HG02623 (cell line): ENCODE results near the gene STARD10.

Experiments used
- ATAC-seq: cut with Tn5 transposase; IDR thresholded peaks from one replicate; pipeline ENCODE4 v1.9.1; 2021; ENCODE audit warnings: moderate library complexity; ENCODE audit not compliant: unreplicated experiment

The STARD10 gene

DNA sequence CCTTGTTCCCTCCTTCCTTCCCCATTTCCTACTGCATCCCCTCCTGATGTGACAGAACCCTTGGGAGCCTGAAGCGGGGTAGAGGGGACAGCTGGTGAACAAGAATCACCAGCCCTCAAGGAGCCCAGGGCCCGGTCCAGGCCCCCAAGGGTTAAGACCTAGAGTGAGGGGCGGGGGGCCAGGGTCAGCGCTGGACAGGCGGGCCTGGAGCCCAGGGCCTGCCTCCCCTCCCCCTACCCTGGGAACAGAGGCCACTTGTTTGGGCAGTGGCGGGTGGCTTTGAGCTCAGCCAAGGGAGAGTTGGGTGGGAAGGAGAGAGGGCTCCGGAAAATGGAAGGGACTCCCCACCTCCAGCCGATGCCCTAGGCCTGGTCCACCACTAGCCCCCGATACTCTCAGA lies 43.8 kb downstream of the STARD10 start:
- no peak for ATAC-seq

DNA sequence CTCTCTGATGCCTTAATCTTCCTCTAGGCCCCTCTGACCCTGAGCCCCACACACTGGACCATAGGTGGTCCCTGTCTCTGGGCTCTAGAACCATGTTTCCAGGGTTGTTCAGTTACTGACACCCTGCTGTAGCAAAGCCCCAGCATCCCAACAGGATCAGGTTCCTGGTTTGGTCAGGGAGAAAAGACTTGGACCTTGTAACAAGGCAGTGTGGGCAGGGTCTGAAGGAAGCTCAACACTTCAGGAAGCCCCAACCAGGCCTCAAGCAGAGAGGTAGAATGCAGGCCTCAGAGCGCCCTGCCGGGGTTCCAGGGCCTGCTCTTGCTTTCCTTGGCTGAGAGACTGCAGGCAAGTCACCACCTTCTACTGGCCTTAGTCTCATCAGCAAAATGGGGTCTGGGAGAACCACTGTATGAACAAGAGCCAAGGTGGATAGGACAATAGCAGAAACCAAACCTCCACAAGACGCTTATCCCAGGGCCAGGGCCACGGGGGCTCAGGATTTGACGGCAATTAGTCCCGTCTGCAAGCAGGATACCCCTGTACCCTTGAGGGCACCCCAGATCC lies 46.5 kb downstream of the STARD10 start:
- no peak for ATAC-seq

DNA sequence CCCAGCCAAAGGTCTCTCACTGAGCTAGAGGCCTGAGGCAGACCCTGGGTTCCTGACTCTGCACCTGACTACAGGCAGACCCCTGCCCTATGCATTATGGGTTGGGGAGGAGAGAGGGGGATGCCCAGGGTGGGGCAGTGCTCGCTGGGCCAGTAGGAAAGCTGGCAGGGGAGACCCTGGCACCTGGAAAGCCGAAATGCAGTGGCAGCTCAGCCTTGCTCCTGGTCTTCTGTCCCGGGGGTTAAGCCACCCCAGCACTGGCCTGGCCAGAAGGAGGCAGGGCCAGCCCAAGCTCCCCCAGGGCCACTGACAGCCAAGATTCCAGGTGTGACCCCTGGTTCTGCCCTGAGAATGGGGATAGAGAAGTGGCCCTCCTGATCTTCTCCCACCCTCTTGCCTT lies 47.0 kb downstream of the STARD10 start:
- ATAC-seq = no peak

DNA sequence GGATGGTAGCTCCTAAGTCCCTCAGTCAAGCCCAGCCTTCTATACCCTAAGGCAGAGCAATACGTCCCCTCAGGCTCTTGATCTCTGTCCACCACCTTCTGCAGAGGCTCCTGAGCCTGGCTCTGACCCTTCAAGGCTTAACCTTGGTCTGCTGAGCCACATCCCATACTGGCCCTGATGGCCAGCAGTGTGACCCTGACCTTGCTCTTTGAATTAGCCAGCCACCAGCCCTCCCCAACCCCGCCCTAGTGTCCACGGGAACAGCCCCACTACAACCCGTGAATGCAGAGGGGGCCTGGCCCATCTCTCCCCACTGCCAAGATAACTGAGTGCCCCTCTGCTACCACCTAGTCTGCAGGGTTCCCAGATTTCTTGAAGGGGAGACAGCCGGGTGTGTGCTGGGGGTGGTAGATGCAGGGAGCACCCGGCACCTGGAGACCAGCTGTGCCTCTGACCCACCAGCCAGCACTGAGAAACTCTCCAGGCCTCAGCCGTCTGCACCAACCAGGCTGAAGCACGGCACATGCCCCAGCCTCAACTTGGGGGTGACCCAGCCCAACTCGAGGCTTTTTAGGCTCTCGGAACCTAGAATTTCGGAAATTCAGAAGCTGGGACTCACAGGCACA lies 47.8 kb downstream of the STARD10 start:
- no peak for ATAC-seq

DNA sequence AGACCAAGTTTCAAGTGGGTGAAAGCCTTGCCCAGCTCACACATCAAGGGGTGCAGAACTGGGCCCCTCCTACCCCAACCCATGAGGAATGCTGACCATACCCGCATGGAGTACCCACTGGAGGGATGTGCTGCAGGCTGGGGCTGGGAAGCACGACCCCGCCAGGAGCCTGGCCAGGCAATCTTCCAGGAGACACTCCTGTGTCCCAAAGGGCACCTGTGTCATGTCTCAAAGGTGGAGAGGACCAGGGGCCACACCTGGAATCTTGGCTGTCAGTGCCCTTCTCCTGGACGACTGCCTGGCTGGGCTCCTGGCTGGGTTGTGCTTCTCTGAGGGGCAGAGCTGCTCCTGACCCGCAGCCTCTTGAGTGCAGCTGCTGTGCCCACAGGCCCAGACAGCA lies 48.3 kb downstream of the STARD10 start:
- no peak for ATAC-seq

DNA sequence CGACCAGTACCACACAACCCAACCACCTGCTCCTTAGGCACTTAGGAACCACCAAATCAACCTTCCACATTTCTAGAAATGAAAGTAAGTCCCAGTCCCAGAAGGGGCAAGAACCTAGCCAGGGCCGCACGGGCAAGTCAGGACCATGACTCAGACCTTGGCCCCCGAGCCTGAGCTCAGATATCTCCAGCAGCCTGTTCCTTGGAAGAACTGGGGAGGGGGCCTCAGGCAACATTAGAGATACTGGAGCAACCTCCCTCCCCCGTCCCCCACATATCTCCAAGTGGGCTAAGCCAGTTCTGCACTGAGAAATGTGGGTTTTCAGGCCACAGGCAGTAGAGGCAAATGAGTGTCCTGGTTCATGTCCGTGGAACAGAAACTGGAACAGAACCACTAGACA lies 49.4 kb downstream of the STARD10 start:
- no peak for ATAC-seq

DNA sequence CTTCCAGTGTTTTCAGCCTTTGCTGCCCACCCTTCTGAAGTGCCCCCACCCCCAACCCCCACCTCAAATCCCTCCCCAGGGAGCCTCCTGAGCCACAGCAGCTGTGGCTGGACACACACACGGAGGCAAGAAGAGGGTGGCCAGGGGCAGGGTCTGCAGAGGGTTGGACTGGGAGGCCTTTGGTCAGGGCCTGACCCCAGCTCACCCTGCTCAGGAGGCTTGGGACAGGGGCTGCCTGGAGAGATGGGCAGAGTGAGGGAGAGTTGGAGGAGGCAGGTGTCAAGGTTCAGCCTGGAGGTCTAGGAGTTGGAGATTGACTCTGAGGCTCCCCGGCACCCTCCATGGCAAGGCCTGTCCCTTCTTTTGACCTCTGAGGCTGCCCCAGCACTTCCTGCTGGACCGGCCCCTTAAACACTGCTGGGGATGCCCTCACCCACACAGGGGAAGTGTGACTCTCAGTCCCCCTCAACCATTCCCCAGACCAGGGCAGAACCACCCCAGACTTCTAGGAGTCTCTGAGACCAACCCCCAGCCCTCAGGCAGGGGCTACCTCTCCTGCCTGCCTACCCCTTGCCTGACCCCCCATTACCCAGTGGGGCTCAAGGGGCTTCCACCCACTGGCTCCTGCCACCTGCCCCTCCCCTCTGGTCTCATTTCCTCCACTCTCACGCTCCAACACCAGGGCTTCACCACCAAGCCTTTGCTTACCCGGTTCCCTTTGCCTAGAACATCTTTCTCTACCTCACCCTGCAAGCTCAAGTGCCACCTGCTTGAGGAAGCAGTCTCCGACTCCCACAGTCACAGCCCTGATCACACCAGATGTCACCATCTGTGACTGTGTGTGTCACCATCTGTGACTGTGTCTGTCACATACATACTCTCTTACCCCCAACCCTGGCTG lies 50.3 kb downstream of the STARD10 start:
- peak; percentile 55 for ATAC-seq

DNA sequence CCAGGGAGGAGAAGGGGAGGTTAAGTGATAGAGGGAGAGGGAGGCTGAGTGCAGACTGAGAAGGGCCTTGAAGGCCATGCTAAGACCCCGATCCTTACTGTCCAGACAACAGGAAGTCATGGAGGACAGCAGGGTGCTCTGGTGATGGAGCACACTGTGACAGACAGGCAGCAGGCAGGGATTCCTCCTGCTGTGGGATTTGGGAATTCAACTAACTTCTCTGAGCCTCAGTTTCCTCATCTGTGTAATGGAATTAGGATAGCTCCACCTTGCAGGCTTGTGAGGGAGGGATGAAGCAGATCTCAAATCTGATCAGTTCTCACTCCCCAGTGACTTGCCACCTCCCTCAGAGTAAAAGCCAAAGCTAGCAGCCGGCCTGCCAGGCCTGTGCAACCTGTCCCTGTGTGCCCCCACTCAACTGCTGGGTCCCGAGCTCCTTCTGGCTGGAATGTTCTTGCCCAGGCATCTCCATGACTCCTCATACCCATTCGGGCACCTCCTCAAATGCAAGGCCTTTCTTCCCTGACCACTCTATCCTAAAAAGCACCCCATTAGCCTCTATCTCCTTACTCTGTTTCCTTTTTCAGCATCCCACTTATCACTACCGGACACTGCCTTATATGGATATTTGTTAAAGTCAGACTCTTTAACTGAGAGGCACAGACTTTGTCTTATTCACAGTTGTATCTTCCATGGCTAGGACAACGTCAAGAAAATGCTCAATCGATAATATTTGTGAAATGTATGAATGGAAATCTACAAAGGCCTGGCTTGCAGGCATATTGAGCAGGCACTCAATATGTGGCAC lies 51.1 kb downstream of the STARD10 start:
- ATAC-seq = no peak

DNA sequence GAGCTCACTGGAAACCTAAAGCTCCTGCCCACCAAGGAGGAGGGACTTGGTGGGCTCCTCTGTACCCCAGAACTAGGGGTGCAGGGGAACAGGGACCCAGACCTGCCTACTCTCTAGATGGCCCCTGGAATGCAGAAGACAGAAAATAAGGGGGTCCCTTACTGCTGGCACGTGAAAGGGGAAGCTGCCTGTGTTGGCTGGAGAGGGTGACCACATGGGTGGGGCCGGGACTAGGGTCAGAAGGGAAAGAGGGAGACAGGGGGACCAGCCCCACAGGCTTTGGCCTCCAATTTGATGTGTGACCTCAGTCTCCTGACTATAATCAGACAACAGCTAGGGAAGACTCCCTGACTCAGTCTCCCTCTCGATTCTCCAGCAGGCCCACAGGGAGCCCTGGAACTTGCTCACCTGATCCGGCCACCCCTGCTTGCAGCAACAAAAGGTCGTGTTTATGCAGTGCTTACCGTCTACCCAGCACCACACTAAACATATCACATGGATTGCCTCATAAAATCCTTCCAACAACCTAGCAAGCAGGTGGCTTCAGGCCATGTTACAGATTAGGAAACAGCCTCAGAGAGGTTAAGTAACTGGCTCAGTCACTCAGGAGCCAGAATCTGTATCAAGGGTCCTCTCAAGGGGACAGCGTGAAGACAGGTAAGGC lies 51.9 kb downstream of the STARD10 start:
- ATAC-seq = no peak

DNA sequence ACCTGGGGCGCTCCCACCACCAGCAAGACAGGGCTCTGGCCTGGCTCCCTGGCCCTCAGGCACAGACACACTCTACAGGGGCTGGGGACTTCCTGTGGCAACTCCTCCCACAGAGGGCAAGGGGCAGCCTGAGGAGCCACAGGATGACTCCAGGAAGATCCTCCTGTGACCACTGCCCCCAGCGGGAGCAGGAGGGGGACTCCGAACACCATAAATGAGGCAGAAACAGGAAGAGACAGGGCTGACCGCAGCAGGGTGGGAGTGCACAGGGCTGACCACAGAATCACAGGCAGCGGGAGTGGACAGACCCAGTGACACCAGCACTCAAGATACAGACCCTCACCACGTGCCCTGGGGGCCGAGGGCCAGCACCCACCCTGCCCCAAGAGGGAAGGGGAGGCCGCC lies 52.4 kb downstream of the STARD10 start:
- ATAC-seq = no peak

DNA sequence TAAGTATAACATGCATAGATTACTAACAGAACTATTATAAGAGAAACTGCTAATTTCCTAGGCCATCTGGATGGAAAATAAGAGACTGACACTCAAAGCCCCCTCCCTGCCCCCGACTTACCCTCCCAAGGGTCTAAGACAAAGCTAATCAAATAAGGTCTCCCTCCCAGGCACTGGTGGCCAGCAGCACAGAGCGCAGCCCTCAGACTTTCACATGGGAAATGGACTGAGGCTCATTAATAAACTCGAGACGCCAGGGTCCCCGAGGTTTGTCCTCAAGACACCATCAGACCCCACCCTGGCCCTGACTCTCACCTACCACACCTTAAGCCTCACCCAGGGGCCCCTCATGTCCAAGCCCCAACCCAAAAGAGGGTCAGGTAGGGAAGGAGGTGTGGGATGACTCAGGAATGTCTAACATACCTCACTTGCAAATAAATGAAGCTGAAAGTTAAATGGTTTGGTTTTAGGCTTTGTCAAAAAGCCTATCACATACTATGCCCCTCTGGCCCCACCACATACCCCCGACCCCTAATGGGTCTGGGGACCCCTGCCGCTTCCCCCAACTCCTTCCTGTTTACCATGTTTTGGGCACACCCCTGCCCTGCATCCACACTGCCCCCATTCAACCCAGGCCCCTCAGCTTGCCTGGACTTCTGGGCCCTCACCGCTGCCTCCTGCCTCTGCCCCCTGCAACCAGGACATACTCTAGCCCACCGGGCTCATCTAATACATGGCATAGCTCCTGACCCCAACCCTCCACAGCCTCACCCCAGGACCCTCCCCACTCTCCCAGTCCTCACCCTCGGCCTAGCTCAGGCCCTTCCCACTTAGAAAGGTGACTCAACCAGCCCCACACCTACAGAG lies 53.1 kb downstream of the STARD10 start:
- no peak for ATAC-seq

DNA sequence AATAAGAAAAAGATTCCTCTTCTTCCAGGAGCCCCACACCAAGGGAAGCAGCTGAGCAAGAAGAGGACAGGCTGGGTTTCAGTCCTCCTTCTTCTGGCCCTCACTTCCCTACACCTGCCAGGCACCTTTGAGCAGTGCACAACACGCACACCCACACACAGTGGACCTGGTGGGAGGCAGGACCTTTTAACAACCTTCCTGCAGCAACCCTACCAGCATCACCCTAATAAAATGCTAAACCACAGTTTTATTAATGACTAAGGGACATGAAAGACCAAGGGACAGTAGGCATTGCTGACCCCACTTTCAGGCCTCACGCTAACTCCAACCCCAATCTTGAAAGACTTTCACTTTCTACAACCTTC lies 53.8 kb downstream of the STARD10 start:
- ATAC-seq = no peak

DNA sequence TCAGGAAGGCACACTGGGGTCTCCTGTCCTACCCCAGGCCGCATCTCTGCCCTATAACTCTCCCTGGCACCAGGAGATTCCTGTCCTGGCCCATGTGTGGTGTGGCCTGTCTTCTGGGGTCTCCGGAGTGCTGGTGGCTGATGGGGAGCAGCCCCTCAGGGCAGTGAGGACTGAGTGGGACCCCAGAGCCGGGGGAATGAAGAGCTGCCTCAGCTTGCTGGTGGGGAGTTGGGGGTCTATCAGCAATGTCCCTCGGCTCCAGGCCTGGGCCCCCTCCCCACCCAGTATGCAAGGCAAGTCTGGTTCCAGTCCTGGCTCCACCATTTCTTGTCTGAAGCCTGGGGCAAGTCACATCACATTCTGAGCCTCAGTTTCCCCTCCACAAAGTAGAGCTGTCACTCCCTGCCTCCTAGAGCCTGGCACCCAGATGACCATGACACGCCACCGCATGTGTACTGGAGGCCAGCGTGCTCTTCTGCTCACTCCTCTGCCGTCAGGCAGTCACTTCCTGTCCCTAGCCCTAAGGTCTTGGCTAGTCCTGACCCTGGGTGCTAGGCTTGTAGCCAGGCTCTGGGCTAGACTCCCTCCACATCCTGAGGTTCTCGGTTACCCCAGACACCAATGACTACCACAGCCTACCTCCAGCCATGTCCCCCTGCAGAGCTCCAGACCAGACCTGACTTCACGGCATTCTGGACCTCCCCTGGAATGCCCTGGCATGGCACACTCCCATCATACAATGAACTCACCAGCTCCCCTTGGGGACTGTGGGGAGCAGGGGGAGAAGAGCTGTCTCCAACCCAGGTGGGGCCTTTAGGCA lies 54.4 kb downstream of the STARD10 start:
- no peak for ATAC-seq

DNA sequence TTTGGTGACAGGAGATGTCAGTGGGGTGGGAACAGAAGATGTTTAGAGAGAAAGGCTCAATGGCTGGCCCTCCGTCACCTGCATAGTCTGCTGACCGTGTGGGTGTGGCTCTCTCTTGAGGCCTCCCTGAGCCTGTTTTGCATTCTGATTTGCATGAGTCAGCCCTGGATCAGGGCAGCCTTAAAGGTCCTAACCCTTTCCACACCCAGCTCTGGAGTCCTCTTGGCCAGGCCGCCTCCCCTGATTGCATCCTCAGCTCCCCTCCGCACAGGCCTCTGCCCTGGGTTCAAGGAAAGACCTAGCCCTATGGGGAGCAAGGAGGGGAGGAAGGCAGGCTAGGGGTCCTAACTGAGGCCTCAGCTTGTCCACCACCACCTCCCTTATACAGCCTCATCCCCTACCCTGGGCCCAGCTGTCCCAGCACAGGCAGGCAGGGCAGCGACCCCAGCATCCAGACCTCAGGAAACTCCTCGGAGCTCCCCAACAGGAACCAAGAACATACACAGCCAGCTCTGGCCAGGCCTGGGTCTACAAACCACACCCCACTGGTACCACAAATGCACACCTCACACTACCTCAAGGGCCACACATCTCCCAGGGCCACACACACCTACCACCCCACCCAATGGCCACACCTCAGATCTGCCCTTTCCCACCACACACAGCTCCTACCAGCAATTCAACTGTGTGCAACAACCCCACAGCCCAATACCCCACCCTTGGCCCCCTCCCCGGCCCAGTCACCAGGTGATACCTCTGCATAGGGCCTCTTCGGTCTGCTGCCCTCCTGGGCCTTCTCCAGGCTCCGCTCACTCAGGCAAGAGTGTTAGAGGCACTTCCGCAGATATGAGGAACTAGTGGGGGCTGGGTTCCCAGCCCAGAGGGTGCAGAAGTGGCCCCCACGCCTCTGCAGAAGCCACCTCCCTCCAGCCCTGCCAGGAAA lies 55.4 kb downstream of the STARD10 start:
- no peak for ATAC-seq

DNA sequence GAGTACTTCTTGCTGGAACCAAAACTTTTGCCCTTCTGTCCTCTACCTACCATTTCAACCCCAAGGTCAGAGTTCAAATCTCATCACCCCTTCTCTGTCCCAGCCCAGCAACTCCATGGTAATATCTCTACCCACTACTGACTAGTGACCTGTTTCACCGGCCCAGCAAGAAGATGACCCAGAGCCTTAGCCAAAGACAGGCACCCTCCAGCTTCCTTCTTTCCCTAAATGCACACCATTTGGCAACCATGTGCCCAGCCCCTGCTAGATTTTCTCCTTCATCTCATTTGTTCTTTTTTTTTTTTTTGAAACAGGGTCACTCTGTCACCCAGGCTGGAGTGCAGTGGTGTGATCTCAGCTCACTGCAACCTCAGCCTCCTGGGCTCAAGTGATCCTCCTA lies 56.5 kb downstream of the STARD10 start:
- no peak for ATAC-seq

DNA sequence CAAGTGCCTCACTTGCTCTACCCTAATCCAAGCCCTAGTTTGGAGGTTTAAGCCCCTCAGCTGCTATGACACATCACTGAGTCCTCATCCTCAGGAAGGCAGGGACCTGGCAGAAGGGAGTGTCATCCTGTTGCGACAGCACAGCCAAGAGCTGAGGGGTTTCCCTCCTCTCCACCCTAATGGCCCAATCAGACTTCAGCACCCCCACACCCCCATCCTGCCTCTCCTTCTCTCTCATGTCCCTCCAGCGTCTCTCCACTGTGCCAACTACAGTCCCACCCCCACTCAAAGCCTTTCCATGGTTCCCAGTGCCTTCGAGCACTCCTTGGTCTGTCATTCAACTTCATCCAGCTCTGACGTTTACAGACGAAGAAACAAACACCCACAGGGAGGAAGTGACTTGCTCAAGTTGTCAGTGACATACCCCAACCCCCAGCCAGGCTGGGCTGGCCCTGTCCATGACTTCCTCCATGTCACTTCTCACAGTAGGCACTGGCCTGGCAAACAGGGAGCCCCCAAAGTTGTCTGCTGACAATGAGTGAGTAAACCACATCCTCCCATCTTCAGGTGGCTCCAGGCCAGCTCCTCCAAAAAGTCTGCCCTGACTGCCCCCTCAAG lies 57.3 kb downstream of the STARD10 start:
- ATAC-seq = no peak

DNA sequence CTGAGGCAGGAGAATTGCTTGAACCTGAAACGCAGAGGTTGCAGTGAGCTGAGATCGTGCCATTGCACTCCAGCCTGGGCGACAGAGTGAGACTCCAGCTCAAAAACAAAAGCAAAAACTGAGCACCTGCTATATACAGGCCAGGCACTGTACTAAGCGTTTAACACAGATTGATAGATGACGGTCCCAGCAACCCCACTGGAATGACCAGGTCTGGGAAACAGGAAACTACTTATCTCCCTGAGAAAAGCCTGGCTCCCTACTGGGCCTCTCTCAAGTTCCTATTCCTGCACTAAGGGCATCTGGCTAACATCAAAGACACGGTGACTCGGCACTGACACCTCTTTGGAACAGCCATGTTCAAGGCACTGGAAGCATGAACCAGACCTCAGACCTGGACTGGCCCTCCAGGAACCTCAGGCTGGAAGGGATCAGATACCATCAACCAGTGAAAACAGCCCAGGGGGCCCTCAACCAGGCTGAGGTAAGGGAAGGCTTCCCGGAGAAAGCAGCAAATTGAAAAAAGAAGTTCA lies 58.3 kb downstream of the STARD10 start:
- no peak for ATAC-seq
